ENCODE results near the gene RHBDL1.

RHBDL1 gene

DNA sequence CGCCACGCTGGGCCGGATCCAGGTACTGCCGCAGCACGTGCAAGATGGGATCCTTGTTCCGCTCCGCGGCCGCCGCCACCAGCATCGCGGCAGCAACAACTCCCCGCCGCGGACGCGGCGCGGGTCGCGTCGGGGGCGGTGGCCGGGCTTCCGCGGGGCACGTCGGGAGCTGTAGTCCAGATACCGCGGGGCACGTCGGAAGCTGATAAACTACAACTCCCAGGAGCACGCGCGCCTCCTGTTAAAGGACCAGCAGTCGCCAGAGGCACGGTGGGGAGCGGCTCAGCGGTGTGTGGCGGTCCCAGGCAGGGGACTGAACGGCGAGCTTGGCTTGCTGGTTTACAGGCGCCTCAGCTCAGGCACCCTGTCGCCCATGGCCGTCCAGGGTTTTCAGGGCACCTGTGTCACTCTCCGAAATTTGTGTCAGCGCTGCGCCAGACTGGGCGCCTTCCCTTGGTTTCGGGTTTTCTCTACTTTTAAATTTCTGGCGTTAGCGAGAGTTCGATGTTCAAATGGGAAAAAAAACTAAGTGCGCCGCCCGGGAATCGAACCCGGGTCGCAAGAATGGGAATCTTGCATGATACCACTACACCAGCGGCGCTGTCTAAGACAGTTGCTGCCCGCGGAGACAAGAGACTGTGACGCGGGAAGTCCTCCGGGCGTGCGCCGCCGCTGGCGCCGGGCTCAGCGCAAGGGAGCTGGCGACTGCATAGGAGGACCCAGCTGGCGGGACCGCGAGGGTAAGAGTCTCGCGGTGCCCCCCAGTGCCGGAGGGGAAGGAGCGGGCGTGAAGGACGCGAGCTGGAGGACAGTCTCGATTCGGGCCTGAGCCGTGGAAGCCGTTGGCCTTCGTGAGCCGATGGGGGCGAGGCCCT lies 39.0 kb upstream of the RHBDL1 start, which contains the start of gene METTL26:
Gene METTL26 (minus strand): TSS at position 100 of the 875 bp plus-strand sequence. CDS start 15 bp downstream, at position 85.
- peak; percentile 82 to 84 for DNase-seq (ENCODE audit: low read depth in 2 of 2)

DNA sequence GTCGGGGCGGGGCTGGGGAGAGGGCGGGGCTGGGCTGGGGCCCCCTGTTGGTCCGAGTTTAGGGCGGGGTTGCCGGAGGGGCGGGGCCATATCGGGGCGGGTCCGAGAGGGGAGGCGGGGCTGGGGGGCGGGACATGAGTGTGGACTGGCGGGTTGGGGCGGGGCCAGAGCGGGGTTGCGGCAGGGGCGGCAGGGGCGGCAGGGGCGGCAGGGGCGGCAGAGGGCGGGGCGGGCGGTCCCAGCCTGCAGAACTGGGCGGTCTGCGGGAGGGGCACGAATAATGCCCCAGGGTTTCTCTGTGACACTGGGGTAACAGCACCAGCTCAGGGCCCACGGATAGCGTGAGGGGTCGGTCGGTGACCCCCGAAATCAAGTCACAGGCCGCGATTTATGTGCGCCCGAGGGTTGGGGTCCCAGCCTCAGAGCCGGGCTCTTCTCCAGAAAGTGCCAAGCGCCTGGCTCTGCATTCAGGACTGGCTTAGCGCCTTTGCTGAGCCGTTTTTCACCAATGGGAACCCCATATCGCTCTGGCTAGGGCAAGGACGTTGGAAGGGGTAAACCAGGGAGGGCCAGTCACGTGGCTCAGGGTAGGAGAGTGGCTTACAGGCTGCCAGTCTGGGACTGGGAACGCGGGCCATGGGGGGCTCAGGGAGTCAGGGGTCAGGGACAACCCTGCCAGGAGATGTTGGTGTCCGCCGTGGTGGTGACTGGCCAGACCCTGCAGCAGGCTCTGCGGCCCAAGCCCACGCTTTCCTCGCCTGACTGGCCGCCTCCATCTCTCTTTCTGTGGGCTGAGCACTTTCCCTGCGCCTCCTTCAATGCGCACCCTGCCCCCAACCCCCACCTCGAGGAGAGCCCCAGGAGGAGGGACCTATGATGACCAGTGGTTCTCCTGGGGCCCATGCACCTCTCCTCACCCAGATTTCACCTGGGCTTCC lies 38.1 kb upstream of the RHBDL1 start:
- DNase-seq (ENCODE audit: low read depth in 2 of 2) = peak; percentile 77 to 79

DNA sequence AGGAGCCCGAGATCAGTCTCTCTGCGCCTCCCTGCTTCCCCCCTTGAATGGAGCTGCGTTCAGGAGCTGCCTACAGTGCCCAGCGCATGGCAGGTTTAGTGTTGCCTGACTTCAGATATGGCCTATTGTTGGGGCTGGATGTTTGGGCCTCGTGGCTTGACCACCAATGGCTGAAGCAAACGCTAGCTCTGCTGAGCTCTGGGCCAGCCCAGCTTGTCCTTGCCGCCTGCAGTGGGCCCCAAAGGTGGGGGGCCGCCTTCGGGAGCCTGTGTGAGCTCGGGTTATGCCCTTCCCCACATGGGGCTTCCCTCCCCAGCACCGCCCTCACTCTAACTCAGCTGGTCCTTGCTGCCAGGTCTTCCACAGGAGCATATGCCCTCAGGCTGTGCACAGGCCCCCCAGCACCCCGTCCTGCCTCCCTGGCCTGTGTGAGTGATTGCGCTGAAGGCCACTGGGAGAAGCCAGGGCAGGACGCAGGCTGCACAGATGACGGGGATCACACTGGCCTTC lies 37.4 kb upstream of the RHBDL1 start:
- DNase-seq (ENCODE audit: low read depth in 2 of 2) = no peak

DNA sequence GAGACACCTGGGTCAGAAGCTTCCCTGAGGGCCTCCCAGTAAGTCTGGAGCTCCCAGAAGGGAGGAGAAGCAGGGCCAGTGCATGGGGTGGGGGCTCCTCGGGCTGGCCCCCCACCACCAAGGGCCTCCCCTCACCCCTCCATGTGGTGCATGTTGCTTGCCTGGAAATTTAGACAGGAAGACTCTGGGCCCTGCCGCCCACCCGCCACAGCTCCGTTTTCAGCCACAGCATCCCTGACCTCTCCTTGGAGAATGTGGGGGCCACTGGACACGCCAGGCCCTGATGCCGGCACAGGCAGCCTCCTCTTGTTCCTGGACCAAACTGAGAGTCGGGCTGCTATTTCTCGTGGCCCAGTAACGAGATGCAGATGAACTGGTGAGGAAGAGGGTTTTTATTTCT lies 36.6 kb upstream of the RHBDL1 start:
- no peak for DNase-seq (ENCODE audit: low read depth in 2 of 2)

DNA sequence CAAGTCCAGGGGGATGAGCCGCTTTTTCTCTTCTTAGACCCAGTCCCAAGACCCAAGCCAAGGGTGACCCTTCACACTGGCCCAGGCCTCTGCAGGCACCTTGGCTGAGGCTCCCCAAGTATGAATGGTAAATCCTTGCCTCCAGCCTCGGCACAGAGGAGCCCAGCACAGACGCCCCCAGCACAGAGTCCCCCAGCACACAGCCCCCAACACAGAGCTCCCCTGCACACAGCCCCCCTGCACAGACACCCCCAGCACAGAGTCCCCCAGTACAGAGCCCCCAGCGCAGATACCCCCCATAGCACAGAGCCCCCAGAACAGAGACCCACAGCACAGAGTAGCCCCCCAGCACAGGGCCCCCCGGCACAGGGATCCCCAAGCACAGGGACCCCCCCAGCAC lies 34.9 kb upstream of the RHBDL1 start:
- no peak for DNase-seq (ENCODE audit: low read depth in 2 of 2)

DNA sequence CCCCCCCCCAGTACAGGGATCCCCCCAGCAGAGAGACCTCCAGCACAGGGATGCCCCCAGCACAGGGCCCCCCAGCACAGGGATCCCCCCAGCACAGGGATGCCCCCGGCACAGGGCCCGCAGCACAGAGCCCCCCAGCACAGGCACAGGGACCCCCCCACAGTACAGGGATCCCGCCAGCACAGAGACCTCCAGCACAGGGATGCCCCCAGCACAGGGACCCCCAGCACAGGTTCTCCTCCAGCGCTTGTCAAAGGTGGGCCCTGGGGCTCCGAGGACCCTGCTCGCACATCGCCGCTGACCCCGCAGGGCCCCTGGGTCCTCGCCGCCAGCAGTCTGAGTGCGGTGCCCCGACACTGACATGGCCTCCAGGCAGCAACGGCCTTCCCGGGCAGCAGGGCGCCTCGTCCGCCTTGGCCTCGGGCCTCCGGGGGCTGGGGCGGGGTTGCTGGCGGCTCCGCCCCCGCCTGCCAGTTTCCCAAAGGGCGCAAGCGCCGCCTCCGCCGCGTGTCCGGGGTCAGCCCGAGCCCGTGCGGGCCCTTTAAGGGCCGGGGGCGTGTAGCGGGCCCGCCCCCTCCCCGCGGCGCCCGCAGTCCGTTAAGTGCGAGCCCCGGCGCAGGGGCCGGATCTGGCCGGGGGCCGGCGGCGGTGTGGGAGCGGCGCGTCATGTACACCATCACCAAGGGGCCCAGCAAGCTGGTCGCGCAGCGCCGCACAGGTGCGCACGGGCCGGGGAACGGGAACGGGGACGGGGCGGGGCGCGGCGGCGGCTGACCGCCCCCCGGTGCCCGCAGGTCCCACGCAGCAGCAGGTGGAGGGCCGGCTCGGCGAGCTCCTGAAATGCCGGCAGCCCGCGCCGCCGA lies 33.9 kb upstream of the RHBDL1 start, which contains the start of gene MCRIP2:
Gene MCRIP2 (plus strand): TSS at position 503 of the 863 bp plus-strand sequence. CDS start 164 bp downstream, at position 667.
- peak in 1 of 2 experiments; percentile 16 for DNase-seq (ENCODE audit: low read depth in 2 of 2)

DNA sequence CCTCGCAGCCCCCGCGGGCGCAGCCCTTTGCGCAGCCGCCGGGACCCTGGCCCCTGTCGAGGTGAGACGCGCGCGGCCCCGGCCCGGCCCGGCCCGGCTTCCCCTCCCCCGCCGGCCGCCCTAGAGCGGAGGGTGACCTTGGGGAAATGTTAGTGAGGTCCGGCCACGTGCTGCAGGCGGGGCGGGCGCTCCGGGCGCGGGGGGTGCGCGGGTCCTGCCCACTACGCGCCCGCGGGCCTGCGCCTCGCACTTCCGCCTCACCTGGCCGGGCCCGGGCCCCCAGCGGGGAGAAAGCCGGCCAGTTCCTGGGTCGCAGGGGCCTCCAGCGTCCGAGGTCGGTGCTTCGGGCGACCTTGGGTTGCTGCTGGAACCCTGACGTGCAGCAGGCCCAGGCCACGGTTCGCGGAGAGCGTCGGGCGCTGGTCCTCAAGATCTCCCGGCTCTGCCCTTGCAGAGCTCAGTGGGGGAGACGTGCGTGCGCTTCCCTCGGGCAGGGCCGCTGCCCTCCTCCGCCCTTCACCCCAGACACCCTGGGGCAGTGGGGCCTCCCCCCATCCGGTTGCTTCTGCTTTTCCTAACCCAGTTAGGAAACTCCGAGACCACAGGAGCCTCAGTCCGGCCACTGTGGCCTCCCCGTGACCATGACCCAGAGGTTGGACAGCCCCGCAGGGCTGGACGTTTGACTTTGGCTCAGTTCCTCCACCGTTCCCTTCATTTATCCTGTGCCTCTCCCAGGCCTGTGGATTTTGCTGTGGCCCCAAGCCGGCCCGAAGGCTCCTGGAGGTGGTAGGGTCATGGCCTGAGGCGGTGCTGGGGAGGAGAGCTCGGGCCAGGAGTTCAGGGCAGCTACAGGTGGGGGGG lies 33.1 kb upstream of the RHBDL1 start:
- no peak for DNase-seq (ENCODE audit: low read depth in 2 of 2)

DNA sequence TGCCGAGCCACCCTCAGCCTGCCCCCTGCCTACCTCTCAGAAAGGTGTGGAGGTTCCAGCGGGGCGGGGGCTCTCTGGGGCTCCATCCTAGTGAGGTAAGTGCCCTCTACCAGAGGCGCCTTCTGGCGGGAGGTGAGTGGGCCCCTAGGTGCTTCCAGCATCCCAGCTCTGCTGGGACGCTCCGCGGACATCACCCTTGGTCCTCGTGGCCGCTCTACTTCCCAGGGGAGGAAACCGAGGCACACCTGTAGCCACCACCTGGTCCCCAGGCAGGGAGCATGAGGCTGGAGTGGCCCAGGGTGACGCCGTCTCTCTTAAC lies 32.5 kb upstream of the RHBDL1 start:
- DNase-seq (ENCODE audit: low read depth in 2 of 2) = no peak

DNA sequence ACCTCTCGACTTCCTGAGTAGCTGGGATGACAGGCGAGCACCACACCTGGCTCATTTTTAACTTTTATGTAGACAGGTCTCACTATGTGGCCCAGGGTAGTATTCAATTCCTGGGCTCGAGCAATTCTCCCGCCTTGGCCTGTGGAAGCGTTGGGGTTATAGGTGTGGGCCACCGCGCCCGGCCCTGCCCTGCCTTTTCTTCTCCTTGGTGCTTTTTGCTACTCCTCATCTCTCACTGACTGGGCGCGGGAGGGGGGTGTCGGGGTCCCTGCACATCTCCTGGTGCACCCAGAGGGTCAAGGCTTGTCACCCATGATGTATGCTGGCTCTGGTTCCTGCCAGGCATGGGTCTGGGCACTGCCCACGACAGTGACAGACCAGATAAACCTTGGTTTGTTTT lies 30.9 kb upstream of the RHBDL1 start:
- DNase-seq (ENCODE audit: low read depth in 2 of 2) = no peak

DNA sequence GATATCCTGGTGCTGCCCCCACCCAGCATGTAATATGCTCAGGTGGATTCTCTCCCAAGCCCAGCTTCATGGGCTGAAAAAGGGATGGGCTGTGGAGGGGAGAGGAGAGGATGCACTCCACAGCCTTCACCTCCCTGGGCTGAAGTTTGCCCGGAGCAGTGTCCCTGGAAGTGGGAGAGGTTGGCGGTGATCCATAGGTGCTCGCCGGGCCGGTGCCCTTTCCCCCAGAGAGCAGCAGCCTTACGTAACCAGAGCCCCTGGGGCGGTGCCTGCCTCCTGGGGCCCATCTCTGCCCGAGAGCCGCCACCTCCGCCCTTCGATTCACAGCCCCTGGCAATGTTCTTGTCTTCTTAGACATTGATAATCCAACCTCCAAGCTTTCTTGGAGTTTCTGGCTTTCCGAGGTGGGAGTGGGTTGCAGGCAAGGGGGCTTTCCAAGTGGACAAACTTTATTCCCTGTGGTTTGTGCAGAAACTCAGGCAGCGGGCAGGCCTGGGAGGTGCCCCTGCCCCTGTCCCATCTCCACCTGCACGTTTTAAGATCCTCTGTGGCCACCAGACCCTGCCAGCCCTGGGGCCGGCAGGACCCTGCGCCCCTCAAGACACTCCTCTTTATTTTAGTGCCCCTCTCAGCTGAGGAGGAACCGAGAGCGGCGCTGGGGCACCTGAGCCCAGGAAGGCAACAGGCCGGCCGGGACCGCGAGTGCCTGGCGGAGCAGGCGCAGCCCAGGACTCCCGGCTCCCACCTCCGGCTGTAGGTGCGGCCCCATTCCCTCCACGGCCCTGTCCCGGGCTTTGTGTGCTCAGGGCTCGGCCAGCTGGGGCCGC lies 29.4 kb upstream of the RHBDL1 start:
- DNase-seq (ENCODE audit: low read depth in 2 of 2) = no peak

DNA sequence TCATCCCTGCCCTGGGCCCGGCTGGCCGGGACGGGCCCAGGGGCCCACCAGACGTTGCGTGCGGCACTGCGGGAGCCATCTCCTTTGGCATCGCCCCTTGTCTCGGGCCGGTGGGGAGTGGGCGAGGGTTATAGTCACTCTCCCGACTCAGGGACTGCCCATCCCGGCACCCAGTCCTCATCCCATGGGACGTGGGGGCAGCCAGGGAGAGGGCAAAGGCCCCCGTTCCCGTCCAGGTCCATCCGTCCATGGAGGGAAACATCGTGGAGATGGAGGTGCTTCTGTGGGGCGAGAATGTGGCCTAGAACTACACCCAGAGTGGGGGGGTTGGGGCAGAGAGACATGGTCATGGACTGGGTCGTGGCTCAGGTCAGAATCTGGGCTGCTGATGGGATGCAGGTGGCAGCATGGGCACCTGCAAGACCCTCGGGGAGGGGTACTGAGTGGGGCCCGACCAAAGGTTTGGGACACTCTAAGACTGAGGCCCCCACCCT lies 28.7 kb upstream of the RHBDL1 start:
- DNase-seq (ENCODE audit: low read depth in 2 of 2) = no peak

DNA sequence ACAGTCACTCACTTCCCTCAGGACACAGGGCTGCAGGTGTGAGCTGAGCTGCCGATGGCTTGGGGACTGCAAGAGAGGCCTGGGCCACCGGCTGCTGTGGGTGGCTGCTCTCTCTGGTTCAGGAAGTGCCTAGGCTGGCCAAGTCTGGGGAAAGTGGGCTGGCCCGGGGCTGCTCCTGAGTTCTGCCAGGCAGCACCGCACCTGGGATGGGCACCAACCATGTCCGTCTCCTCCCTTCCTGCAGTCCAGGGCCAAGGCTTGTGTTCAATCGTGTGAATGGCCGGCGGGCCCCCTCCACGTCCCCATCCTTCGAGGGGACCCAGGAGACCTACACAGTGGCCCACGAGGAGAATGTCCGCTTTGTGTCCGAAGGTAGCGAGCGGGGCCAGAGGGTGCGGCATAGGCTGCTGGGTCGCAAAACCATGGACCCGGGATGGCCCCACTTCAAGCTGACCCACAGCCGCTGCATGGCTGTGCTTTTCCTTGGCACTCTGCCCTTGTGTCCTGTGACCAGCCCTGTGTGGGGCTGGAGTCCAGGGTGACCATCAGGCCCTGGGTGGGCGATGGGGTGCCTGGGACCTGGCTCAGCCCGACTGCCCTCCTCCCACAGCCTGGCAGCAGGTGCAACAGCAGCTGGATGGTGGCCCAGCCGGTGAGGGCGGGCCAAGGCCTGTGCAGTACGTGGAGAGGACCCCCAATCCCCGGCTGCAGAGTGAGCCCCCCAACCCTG lies 28.1 kb upstream of the RHBDL1 start:
- DNase-seq (ENCODE audit: low read depth in 2 of 2) = no peak

DNA sequence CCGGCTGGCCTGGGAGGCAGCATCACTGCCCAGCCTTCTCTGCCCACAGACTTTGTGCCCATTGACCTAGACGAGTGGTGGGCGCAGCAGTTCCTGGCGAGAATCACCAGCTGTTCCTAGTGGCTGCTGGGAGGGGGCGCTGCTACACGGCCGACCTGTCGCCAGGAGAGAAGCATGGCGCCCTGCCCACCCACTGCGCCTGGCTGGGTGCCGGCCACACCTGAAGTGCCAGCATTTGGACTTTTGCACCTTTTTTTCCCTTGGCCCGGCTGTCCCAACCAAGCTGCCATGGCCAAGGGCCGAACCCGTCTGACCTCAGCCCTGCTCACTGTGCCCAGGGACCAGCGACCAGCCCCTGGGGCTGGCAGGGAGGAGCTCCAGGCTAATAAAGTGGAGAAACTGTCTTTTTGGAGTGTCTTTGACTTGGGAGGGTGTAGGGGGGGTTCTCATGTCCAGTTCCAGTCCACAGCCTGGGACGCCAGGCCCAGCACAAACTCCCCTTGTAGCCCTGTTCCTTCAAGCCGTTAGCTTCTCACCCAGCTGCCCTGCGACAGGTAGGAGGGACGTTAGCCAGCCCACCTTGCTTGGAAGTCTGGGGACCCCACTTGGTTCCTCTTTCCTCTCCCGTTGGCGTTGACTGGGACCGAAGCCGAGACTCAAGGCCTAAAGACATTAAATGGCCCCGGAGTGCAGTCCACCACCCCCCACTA lies 27.2 kb upstream of the RHBDL1 start:
- DNase-seq (ENCODE audit: low read depth in 2 of 2) = no peak

DNA sequence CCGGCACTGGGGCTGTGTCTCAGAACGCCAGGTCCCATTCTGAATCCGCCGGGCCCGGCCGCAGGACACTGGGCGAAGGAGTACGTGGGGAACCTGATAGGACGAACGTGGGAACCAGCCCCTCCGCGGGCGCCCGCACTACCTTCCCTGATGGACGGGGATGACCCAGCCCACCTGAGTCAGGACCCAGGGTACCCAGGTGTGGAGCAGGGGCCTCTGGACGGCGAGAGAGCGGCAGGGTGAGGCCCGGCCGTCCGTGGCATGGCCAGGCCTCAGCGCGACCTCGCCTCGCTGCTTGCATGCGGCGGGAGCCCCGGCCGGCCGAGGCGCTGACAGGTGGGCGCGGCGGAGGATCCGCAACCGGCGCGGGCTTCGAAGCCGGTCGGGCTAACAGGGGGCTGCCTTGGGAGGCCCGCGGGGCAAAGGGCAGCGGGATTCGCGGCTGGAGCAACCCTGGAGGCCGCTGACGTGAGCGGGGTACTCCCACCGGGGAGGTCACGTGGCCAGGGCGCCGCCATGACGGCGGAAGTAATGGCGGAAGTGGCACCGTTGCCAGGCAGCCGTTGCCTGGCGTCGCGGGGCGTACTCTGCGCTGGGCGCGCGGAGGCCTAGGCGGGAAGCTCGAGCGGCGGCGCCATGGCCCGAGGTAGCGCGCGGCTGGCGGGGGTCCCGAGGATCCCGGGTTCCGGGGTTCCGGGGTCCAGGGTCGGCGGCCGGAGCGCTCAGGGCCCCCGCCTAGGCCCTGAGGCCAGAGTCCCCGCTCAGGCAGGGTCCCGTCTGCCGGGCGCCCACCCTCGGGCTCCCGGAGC lies 26.5 kb upstream of the RHBDL1 start, which contains the start of gene WDR90:
Gene WDR90 (plus strand): TSS at position 585 of the 809 bp plus-strand sequence. CDS start 52 bp downstream, at position 637.
- DNase-seq (ENCODE audit: low read depth in 2 of 2) = peak; percentile 70 to 71

DNA sequence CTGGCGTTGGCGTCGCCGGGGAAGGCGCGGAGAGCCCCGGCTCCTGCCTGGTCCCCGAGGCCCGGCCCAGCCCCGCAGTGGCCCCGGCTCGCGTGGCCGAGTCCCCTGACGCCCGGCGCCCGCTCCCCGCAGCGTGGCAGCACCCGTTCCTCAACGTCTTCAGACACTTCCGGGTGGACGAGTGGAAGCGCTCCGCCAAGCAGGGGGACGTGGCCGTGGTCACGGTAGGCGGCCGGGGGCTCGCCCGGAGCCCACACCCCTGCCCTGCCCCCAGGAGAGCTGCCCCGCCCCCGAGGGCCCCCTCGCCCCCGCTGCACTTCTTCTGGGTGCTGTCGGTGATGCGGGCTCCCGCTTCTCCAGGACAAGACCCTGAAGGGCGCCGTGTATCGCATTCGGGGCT lies 25.8 kb upstream of the RHBDL1 start:
- no peak for DNase-seq (ENCODE audit: low read depth in 2 of 2)

DNA sequence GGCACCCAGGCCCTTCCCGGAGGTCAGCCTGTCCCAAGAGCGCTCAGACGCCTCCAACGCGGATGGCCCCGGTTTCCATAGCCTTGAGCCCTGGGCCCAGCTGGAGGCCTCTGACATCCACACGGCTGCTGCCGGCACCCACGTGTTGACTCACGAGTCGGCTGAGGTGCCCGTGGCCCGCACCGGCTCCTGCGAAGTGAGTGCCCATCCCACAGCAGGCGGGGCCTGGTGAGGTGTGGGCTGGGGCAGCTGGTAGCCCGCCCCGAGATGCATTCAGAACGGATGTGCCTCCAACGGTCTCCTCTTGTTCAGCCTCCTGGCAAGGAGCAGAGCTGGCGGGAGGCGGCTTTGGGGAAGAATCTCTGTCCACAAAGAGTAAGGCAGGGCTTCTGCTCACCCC lies 23.6 kb upstream of the RHBDL1 start:
- DNase-seq (ENCODE audit: low read depth in 2 of 2) = no peak

Measured in fibroblast of skin of left quadriceps (primary cell).